Stomach (tissue), 9 donors: ENCODE measurements around the gene PPFIA1. TPM values are rescaled to one million over a fixed set of nuclear protein-coding genes. Genes with fewer than 3 reads are reported as not detected.

ENCODE experiments used
- DNase-seq, 2 donors: peaks; one replicate each; pipeline versions ENCODE4 v3.0.0 to v3.0.0-alpha.2; 2013 to 2019
- H3K27ac ChIP-seq, 5 donors: fragments of 200-600 bp in 4 of 5; sonication (generic) in 4 of 5; one replicate each; pipeline ENCODE4 v1.5.1; 2013 to 2019; ENCODE audit warnings: mild to moderate bottlenecking in 1 of 5, moderate library complexity in 1 of 5
- H3K27me3 ChIP-seq, 3 donors: fragments of 200-600 bp; sonication (generic); one replicate each; pipeline ENCODE4 v1.5.1; 2017 to 2019; ENCODE audit warnings: mixed run types in 1 of 3
- H3K36me3 ChIP-seq, 4 donors: fragments of 200-600 bp; sonication (generic); 1 replicate in 3 of 4; 2 replicates in 1 of 4; pipeline ENCODE4 v1.5.1; 2016 to 2019
- H3K4me1 ChIP-seq, 4 donors: fragments of 200-600 bp; sonication (generic); one replicate each; pipeline ENCODE4 v1.5.1; 2016 to 2019
- H3K4me3 ChIP-seq, 4 donors: fragments of 200-600 bp; sonication (generic) in 3 of 4; one replicate each; pipeline ENCODE4 v1.5.1; 2016 to 2019; ENCODE audit warnings: mild to moderate bottlenecking in 1 of 4
- H3K9me3 ChIP-seq, 4 donors: fragments of 200-600 bp; sonication (generic); one replicate each; pipeline ENCODE4 v1.5.1; 2016 to 2019
- EP300 ChIP-seq: sonication (generic); formaldehyde crosslinking; IDR thresholded peaks from one replicate; pipeline ENCODE4 v1.6.1; 2017; ENCODE audit warnings: antibody characterized with exemption
- POLR2A ChIP-seq, 4 donors: fragments of 450-650 bp; IDR thresholded peaks; one replicate each; pipeline ENCODE4 v1.6.1; 2016; ENCODE audit warnings: antibody characterized with exemption in 4 of 4, control low read depth in 2 of 4, mild to moderate bottlenecking in 1 of 4, moderate library complexity in 1 of 4
- POLR2AphosphoS5 ChIP-seq, 3 donors: sonication (generic); formaldehyde crosslinking; IDR thresholded peaks; one replicate each; pipeline ENCODE4 v1.6.1; 2016; ENCODE audit warnings: antibody characterized with exemption in 3 of 3
- WGBS, 5 donors: extraction: QIAGEN DNeasy Blood & Tissue Kit in 3 of 5; methylation state at CpG; one replicate each; pipeline versions ENCODE4 v1.1.5 to v1.1.7; 2013 to 2018; 5-methylcytosine and 5-hydroxymethylcytosine counted together
- intact Hi-C: fragments of 100-400 bp; cut with DNase I; formaldehyde crosslinking; loops from one replicate; pipeline ENCODE4 v1.15.1; 2023; ENCODE audit warnings: low total_unique reads
- polyA plus RNA-seq, 3 donors: library from polyadenylated mRNA; stranded (reverse); fragments of 200-250 nt; gene quantifications; one replicate each; pipeline ENCODE4 v1.2.3, GENCODE V29; 2013
- total RNA-seq, 5 donors: library from RNA; depleted of rRNA; stranded (reverse); fragments of >200 nt; gene quantifications; one replicate each; pipeline versions ENCODE4 v1.1.0 to v1.2.3, GENCODE V29; 2014 to 2016
- TF ChIP-seq, protein P1 (sequence below), 7 experiments: fragments of 450-650 bp in 4 of 7; fragments of 200-600 bp in 3 of 7; sonication (generic) in 3 of 7; IDR thresholded peaks; one replicate each; pipeline ENCODE4 v1.5.1; 2016 to 2019; ENCODE audit warnings: antibody characterized with exemption in 7 of 7, control low read depth in 2 of 7, mild to moderate bottlenecking in 1 of 7
- donor health status: healthy with polysubstance abuse.
- donor health status: Bipolar disorder and iron deficiency.
- donor health status: healthy.

The PPFIA1 gene
- total and polyA plus RNA-seq, 8 donors, result 10.8 to 108 (median 35.5) TPM

DNA sequence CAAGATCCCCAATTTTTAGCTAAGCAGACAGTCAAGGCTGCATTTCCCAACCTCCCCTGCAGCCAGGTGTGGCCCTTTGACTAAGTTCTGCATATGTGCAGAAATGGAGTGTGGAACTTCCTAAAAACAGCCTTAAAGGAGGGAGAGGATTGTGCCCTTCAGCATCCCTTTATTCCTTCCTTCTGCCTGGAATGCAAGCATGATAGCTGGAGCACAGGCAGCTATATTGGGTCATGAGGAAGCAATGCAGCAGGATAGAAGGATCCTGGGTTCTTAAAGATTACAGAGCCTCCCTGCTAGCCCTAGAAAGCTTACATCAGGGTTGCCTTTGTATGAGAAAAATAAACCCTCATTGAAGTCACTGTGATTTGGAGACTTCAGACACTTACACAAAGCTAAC lies 37.5 kb upstream of the PPFIA1 start:
- Histone ChIP-seq H3K4me1 (no peaks in the 10 kb centered on the region), H3K27ac (no peak overlapping the region), H3K4me3 (no peak overlapping the region), H3K27me3 (no peaks in the 10 kb centered on the region), H3K36me3 (no peaks in the 10 kb centered on the region), H3K9me3 (no peaks in the 10 kb centered on the region)
- TF ChIP-seq POLR2A (IDR thresholded peaks at IDR 0.05) (no peak), EP300 (no peak), POLR2AphosphoS5 (IDR thresholded peaks at IDR 0.05) (no peak)
- TF ChIP-seq, protein P1, sequence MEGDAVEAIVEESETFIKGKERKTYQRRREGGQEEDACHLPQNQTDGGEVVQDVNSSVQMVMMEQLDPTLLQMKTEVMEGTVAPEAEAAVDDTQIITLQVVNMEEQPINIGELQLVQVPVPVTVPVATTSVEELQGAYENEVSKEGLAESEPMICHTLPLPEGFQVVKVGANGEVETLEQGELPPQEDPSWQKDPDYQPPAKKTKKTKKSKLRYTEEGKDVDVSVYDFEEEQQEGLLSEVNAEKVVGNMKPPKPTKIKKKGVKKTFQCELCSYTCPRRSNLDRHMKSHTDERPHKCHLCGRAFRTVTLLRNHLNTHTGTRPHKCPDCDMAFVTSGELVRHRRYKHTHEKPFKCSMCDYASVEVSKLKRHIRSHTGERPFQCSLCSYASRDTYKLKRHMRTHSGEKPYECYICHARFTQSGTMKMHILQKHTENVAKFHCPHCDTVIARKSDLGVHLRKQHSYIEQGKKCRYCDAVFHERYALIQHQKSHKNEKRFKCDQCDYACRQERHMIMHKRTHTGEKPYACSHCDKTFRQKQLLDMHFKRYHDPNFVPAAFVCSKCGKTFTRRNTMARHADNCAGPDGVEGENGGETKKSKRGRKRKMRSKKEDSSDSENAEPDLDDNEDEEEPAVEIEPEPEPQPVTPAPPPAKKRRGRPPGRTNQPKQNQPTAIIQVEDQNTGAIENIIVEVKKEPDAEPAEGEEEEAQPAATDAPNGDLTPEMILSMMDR (IDR thresholded peaks at IDR 0.05), result no peak
- no peak for DNase-seq
- intact Hi-C loops, result no loop called here

DNA sequence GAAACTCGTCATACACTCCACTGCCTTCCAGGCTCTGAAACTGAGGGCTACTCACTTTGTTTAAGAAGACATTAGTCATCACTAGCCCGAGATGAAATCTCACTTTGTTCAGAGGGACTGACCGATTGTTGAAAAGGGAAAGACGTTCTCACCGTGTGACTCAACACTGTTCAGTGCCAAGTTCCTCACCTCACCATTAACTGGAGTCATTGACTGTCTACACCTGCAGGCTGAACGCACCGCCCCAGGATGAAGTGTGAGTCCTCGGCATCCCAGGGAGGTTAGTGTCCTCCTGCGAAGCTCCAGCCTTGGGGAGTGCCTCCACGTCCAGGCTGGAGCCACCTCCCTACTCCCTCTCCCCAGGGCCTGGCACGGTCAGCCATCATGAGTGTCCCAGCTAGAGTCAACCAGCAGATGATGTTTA lies 37.0 kb upstream of the PPFIA1 start:
- intact Hi-C loops, result no loop called here
- H3K27ac ChIP-seq, result no peak overlapping the region
- H3K9me3 ChIP-seq, result no peaks in the 10 kb centered on the region
- no peaks in the 10 kb centered on the region for H3K4me1 ChIP-seq
- peak in 1 of 2 donors; percentile 41 for DNase-seq
- H3K36me3 ChIP-seq, result no peaks in the 10 kb centered on the region
- WGBS, 5 donors, result 53 to 67% (median 57%) methylated on average over 11 of the region's 11 CpGs
- no peaks in the 10 kb centered on the region for H3K27me3 ChIP-seq
- TF ChIP-seq POLR2A (IDR thresholded peaks at IDR 0.05), result no peak
- peak in 1 of 3 donors; percentile 11 for TF ChIP-seq POLR2AphosphoS5 (IDR thresholded peaks at IDR 0.05)
- no peak overlapping the region for H3K4me3 ChIP-seq

DNA sequence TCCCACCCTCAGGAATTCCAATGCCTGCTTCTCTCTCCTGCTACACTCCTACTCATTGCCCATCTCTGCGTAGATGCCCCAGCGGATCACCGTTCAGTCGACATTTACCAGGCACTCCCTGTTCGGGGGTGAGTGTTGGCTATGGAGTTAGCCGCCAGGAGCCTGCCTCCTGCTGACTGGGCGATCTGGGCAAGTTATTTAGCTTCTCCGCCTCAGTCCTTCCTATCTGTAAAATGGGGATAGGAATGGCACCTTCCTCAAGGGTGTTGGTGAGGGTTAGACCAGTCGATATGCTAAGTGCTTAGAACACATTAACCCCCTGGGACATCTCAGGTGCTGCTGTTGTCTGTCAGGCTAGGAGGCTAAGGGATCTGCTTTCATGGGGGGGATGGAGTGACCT lies 36.5 kb upstream of the PPFIA1 start:
- TF ChIP-seq POLR2A (IDR thresholded peaks at IDR 0.05) (no peak), POLR2AphosphoS5 (IDR thresholded peaks at IDR 0.05) (no peak), EP300 (no peak)
- TF ChIP-seq, protein P1 (IDR thresholded peaks at IDR 0.05), result no peak
- Histone ChIP-seq H3K27ac (no peak overlapping the region), H3K4me1 (no peaks in the 10 kb centered on the region), H3K27me3 (no peaks in the 10 kb centered on the region), H3K9me3 (no peaks in the 10 kb centered on the region), H3K36me3 (no peaks in the 10 kb centered on the region), H3K4me3 (no peak overlapping the region)
- intact Hi-C loops, result no loop called here
- 92 to 96% (median 93%) methylated on average over 8 to 9 of the region's 9 CpGs for WGBS, 5 donors
- no peak for DNase-seq

DNA sequence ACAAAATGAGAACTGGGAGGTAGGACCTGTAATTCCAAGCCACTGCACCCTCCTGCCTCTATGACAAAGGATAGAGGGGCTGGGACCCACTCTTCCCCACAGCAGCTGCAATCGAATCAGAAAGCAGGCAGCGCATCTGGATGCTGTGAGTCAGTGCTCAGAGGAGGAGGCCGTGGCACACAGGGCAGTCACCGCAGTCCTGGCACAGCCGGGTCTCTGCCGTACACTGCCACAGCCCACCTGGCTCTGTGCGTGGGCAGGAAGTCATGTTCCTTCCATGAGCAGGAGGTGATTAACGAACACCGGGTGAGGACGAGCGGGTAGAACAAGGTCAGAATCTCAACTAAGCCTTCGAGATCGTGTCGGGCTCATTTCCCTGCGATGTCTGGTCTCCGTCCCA lies 30.2 kb upstream of the PPFIA1 start:
- Histone ChIP-seq H3K4me1 (no peaks in the 10 kb centered on the region), H3K27me3 (peaks cover 0 to 16% (median 0%) of the 10 kb centered on the region in 3 donors), H3K36me3 (no peaks in the 10 kb centered on the region), H3K4me3 (no peak overlapping the region), H3K27ac (no peak overlapping the region), H3K9me3 (no peaks in the 10 kb centered on the region)
- no peak for DNase-seq
- intact Hi-C loops, result no loop called here
- WGBS, 5 donors, result 72 to 74% (median 73%) methylated on average over 16 of the region's 16 CpGs
- TF ChIP-seq POLR2AphosphoS5 (IDR thresholded peaks at IDR 0.05), result no peak
- no peak for TF ChIP-seq POLR2A (IDR thresholded peaks at IDR 0.05)
- no peak for TF ChIP-seq EP300
- TF ChIP-seq, protein P1 (IDR thresholded peaks at IDR 0.05), result no peak

DNA sequence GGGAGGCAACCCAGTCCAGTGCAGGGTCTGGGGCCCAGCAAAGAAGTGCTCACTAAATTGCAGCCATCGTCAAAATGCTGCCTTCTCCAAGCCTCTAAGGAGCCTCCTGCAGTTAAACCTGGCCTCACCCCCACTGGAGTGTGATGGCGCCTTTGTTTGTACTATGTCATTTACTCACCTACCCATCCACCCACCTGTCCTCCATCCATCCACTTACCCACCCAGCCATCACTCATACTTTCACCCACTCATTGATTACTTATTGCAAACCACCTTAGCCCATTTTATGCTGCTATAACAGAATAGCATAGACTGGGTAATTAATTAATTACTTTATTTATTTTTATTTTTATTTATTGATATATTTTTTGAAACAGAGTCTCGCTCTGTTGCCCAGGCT lies 28.8 kb upstream of the PPFIA1 start:
- no peak for DNase-seq
- no peaks in the 10 kb centered on the region for H3K36me3 ChIP-seq
- intact Hi-C loops, result no loop called here
- H3K27ac ChIP-seq, result no peak overlapping the region
- H3K4me3 ChIP-seq, result no peak overlapping the region
- 72 to 86% (median 78%) methylated on average over 3 of the region's 3 CpGs for WGBS, 5 donors
- H3K4me1 ChIP-seq, result no peaks in the 10 kb centered on the region
- no peaks in the 10 kb centered on the region for H3K9me3 ChIP-seq
- TF ChIP-seq POLR2A (IDR thresholded peaks at IDR 0.05), result no peak
- TF ChIP-seq POLR2AphosphoS5 (IDR thresholded peaks at IDR 0.05), result no peak
- TF ChIP-seq, protein P1 (IDR thresholded peaks at IDR 0.05), result no peak
- TF ChIP-seq EP300, result no peak
- H3K27me3 ChIP-seq, result peaks cover 0 to 22% (median 0%) of the 10 kb centered on the region in 3 donors
